NCI-H2029 treated with DMSO at 0.1 percent for 48 hours (cell line): ENCODE measurements around the gene APOA5.
"Not testable (repeated sequence)": the region's sequence is repeated elsewhere in the genome, so short reads cannot be mapped to it uniquely, and the experiment has no call there.

Source experiments
- DNase-seq: peaks from one replicate; lab custom pipeline; 2025; lab: John Stamatoyannopoulos, UW

Gene APOA5

GRCh38 chr11:116774661-116775060 lies 17.0 kb downstream of the APOA5 start:
- DNase-seq, result no peak

DNA sequence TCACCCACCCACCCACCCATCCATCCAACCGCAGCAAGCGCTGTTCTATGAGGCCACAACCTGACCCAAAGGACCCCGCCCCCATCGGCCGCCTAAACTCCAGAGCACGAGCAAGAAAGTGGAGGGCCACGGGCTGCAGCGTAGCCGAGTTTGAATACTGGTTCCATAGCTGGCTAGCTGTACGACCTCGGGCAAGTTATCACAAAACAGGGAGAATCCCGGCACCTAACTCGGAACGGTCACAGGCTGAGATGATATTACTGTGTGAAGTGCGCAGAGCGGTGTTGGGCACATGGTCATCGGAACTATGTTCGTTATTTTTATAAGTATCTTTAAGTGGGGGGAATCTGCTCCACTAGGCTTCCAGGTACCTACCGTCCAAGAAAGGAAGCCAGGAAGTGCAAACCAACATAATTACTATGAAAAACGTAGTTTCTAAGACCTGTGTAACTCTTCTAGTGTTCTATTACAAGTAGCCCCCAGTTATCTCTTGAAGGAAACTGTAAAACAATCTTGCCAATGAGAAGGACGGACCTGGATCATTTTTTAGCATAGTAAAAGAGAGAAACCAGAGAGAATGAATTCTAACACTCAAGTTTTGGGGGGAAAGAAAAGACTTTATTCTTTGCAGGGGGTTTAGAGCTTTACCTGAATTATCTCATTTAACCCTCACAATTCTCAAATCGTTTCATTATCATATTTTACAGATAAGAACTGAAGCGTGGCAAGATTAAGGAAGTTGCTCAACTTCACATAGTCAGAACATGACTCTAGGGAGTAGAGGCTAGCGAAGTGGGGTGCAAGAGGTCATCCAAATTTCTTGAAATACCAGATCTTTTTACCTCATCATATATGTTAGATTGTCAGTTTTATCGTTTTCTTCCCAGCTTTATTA lies 18.2 kb downstream of the APOA5 start:
- DNase-seq, result no peak

- peak; percentile 72 for DNase-seq
Observed at GRCh38 chr11:116772443-116773202, 19.1 kb downstream of the APOA5 start, which contains the start of gene BUD13. BUD13 (minus strand) TSS chr11:116772987; CDS start chr11:116772964, 23 bp downstream.

- DNase-seq, result no peak
Observed at GRCh38 chr11:116771935-116772334, 19.7 kb downstream of the APOA5 start.

GRCh38 chr11:116762132-116762531 lies 29.5 kb downstream of the APOA5 start:
- no peak for DNase-seq

GRCh38 chr11:116756044-116756443 lies 35.6 kb downstream of the APOA5 start:
- not testable (repeated sequence) for DNase-seq

GRCh38 chr11:116750070-116750718 lies 41.5 kb downstream of the APOA5 start:
- DNase-seq, result no peak

- no peak for DNase-seq
Observed at GRCh38 chr11:116742104-116742503, 49.6 kb downstream of the APOA5 start.

DNA sequence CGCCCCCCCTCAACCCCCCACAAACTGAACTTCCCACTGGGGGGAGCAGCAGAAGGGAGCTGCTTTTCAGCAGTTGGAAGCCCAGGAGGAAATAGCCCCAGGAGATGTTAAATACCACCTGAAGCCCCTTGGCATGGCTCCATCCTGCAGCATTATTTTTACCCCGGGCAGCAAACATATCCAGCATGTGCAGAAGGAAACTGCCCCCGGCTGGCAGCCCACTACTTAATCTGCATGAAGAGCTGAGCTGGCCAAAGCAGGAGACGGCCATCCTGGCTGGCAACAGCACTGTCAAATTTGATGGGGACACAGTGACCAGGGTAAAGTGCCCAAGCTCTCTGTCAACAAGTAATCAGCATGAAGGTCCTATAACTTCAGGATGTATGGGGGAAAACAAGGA lies 50.9 kb downstream of the APOA5 start:
- no peak for DNase-seq
